GM10266 (cell line): ENCODE data around the gene ACOT4.
"Not testable (repeated sequence)": the region's sequence is repeated elsewhere in the genome, so short reads cannot be mapped to it uniquely, and the experiment has no call there.

ENCODE experiments used
- DNase-seq: peaks from one replicate; pipeline ENCODE4 v3.0.0; 2012; ENCODE audit errors: extremely low spot score
- CTCF ChIP-seq: IDR thresholded peaks from 2 replicates; pipeline ENCODE4 v1.5.1; 2012; ENCODE audit warnings: mild to moderate bottlenecking, low read depth; ENCODE audit not compliant: control insufficient read depth, insufficient read depth; ENCODE audit errors: missing control alignments

The ACOT4 gene

GRCh38 chr14:73589116-73589515 lies 2.6 kb upstream of the ACOT4 start:
- no peak for DNase-seq
- TF ChIP-seq CTCF = no peak

DNA sequence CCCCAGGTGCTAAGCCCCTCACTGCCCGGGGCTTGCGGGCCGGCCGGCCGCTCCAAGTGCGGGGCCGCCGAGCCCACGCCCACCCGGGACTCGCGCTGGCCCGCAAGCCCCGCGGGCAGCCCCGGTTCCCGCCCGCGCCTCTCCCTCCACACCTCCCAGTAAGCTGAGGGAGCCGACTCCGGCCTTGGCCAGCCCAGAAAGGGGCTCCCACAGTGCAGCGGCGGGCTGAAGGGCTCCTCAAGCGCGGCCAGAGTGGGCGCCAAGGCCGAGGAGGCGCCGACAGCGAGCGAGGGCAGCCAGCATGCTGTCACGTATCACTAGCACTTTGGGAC lies 1.0 kb upstream of the ACOT4 start:
- DNase-seq = not testable (repeated sequence)

DNA sequence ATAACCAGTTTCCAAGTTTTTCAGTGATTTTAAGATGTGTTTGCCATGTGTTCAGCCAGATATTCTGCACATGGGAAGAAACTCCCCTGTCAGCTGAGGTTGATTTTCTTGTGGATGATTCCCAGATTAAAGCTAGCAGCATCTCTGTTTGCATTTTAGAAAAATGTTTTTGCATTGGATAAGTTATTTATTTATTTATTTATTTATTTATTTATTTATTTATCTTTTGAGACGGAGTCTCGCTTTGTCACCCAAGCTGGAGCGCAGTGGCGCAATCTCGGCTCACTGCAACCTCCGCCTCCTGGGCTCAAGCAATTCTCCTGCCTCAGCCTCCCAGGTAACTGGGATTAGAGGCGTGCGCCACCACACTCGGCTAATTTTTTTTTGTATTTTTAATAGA lies 2.8 kb downstream of the ACOT4 start:
- no peak for DNase-seq
- no peak for TF ChIP-seq CTCF

- peak; percentile 1 for DNase-seq
- no peak for TF ChIP-seq CTCF
Measured at GRCh38 chr14:73599499-73599898, 7.8 kb downstream of the ACOT4 start.

DNA sequence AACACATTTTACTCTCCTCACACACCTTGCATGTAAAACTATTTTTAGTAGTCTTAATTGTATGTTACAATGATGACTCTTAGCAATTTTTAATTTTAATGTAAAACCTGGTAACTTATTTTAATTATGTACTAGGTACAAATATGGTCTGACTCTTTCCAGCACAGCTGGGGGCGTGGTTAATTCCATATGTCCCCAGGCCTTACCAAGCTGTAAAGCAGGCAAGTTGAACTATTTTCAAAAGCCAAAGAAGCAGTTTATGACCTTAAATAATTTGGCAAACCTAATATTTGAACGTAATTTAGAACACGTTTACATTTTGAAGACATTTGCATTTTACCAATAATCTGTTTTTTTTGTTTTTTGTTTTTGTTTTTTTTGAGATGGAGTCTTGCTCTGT lies 11.3 kb downstream of the ACOT4 start:
- no peak for DNase-seq
- no peak for TF ChIP-seq CTCF

DNA sequence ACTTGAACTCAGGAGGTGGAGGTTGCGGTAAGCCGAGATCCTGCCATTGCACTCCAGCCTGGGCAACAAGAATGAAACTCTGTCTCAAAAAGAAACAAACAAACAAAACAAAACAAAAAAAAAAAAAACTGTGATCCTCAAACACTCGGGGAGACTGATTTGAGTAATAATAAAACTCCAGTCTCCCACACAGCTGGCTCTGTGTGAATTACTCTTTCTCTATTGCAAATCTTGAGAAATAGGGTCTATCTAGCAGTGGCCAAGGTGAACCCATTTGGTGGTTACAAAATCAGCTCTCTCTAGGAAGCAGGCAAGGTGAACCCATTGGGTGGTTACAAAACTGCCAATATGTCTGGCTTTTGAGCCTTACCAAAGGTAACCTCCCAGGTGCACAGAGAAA lies 14.6 kb downstream of the ACOT4 start:
- no peak for DNase-seq
- TF ChIP-seq CTCF = no peak

DNA sequence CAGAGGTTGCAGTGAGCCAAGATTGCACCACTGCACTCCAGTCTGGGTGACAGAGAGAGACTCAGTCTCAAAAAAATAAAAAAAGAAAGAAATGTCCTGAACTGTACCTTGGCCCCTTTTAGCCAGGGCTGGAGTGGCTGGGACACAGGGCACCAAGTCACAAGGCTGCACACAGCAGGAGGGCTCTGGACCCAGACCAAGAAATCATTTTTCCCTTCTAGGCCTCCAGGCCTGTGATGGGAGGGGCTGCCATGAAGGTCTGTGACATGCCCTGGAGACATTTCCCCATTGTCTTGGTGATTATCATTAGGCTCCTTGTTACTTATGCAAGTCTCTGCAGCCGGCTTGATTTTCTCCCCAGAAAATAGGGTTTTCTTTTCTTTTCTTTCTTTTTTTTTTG lies 15.6 kb downstream of the ACOT4 start:
- TF ChIP-seq CTCF = no peak
- DNase-seq = no peak

DNA sequence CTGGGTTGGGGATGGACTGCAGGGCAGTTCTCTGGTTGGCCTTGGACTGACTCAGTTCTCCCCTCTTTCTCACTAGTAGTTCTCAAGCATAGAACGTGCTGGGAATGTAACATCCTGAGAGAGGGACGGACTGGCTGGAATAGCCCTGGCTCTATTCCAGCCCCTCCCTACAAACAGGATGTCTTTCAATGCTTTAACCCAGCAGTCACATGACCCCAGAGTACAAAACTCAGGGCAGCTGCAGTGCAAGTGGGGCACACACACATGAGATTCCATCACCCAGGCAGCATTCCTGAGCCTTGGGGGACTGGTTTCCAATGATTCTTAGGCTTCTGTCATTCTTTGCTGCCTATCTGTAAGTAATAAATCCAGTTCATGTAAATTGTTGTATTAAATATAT lies 19.0 kb downstream of the ACOT4 start:
- no peak for DNase-seq
- no peak for TF ChIP-seq CTCF
